ENCODE measurements around the gene YIF1A. TPM values are rescaled to one million over a fixed set of nuclear protein-coding genes. Genes with fewer than 3 reads are reported as not detected.

The YIF1A gene
- total and polyA plus RNA-seq, 4 donors = 93.0 to 136 (median 117) TPM

GRCh38 chr11:66333220-66333877 is 44.4 kb upstream of the YIF1A start:
- no peak for DNase-seq (ENCODE audit: low spot score)
- H3K4me1 ChIP-seq (ENCODE audit: control insufficient read depth in 4 of 4, insufficient read depth in 4 of 4, low read length in 3 of 4) = peaks cover 4 to 20% (median 12%) of the 10 kb centered on the region in 4 donors
- no peak overlapping the region for H3K4me3 ChIP-seq (ENCODE audit: low read depth in 1 of 3, low read length in 3 of 3)
- peaks cover 0 to 6% (median 1%) of the 10 kb centered on the region in 4 donors for H3K36me3 ChIP-seq (ENCODE audit: control insufficient read depth in 4 of 4, insufficient read depth in 3 of 4, low read depth in 1 of 4, low read length in 3 of 4)
- H3K9ac ChIP-seq (ENCODE audit: low read depth in 1 of 2, low read length in 2 of 2) = no peak overlapping the region
- WGBS = 92% methylated on average over 19 of the region's 19 CpGs
- no peaks in the 10 kb centered on the region for H3K9me3 ChIP-seq (ENCODE audit: control insufficient read depth in 4 of 4, low read length in 3 of 4)
- TF ChIP-seq RXRA (IDR thresholded peaks at IDR 0.05) = no peak
- TF ChIP-seq EGR1 (IDR thresholded peaks at IDR 0.05; ENCODE audit: low read depth in 2 of 2) = no peak
- TF ChIP-seq RAD21 (IDR thresholded peaks at IDR 0.05) = no peak
- no peak for TF ChIP-seq FOXA2 (IDR thresholded peaks at IDR 0.05)
- TF ChIP-seq HNF4A (conservative IDR thresholded peaks at IDR 0.05) = no peak
- TF ChIP-seq MAX (IDR thresholded peaks at IDR 0.05) = no peak
- no peak for TF ChIP-seq TAF1 (conservative IDR thresholded peaks at IDR 0.05)
- TF ChIP-seq, protein P1, sequence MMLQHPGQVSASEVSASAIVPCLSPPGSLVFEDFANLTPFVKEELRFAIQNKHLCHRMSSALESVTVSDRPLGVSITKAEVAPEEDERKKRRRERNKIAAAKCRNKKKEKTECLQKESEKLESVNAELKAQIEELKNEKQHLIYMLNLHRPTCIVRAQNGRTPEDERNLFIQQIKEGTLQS (IDR thresholded peaks at IDR 0.05) = no peak
- no peak for TF ChIP-seq ZBTB33 (IDR thresholded peaks at IDR 0.05)
- TF ChIP-seq CTCF (IDR thresholded peaks at IDR 0.05; ENCODE audit: low read depth, low read length, missing input control) = no peak
- TF ChIP-seq FOXA1 (IDR thresholded peaks at IDR 0.05) = no peak
- no peak for TF ChIP-seq HNF4G (IDR thresholded peaks at IDR 0.05)
- TF ChIP-seq JUND (IDR thresholded peaks at IDR 0.05) = no peak
- TF ChIP-seq, protein P2, sequence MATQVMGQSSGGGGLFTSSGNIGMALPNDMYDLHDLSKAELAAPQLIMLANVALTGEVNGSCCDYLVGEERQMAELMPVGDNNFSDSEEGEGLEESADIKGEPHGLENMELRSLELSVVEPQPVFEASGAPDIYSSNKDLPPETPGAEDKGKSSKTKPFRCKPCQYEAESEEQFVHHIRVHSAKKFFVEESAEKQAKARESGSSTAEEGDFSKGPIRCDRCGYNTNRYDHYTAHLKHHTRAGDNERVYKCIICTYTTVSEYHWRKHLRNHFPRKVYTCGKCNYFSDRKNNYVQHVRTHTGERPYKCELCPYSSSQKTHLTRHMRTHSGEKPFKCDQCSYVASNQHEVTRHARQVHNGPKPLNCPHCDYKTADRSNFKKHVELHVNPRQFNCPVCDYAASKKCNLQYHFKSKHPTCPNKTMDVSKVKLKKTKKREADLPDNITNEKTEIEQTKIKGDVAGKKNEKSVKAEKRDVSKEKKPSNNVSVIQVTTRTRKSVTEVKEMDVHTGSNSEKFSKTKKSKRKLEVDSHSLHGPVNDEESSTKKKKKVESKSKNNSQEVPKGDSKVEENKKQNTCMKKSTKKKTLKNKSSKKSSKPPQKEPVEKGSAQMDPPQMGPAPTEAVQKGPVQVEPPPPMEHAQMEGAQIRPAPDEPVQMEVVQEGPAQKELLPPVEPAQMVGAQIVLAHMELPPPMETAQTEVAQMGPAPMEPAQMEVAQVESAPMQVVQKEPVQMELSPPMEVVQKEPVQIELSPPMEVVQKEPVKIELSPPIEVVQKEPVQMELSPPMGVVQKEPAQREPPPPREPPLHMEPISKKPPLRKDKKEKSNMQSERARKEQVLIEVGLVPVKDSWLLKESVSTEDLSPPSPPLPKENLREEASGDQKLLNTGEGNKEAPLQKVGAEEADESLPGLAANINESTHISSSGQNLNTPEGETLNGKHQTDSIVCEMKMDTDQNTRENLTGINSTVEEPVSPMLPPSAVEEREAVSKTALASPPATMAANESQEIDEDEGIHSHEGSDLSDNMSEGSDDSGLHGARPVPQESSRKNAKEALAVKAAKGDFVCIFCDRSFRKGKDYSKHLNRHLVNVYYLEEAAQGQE (IDR thresholded peaks at IDR 0.05) = no peak
- no peak for TF ChIP-seq NR2F2 (IDR thresholded peaks at IDR 0.05)
- H3K27me3 ChIP-seq (ENCODE audit: control insufficient read depth in 4 of 4, insufficient read depth in 4 of 4, low read length in 3 of 4) = no peaks in the 10 kb centered on the region
- no peak overlapping the region for H3K27ac ChIP-seq (ENCODE audit: low read depth in 1 of 2, low read length in 2 of 2)
